A673 (cell line): ENCODE data around the gene CSRP3. TPM values are rescaled to one million over a fixed set of nuclear protein-coding genes. Genes with fewer than 3 reads are reported as not detected.

Source experiments
- BruUV-seq: library from RNA; stranded (reverse); fragments of 400-500 nt; replicated peaks from 2 replicates; lab custom pipeline; 2021; lab: Mats Ljungman, UMichigan
- CTCF ChIA-PET: fragments of 300-600 bp; sonication (Branson Sonifier 250); formaldehyde crosslinking; loops from one replicate; lab custom pipeline; 2022; ENCODE audit warnings: antibody characterized with exemption; lab: Charles Lee
- POLR2A ChIA-PET: fragments of 300-600 bp; sonication (Branson Sonifier 250); formaldehyde crosslinking; loops from one replicate; lab custom pipeline; 2022; ENCODE audit warnings: antibody characterized with exemption; ENCODE audit not compliant: low non-redundant PET; lab: Charles Lee
- DNase-seq: peaks from one replicate; pipeline ENCODE4 v3.0.0-alpha.2; 2015; ENCODE audit warnings: low spot score
- H3K27ac ChIP-seq: fragments of 200-600 bp; sonication (generic); 2 replicates; pipeline ENCODE4 v1.5.1; 2016; ENCODE audit warnings: mixed run types, low read depth, mild to moderate bottlenecking, mixed read lengths, antibody characterized with exemption, low read length; ENCODE audit not compliant: poor library complexity, severe bottlenecking
- H3K27me3 ChIP-seq: fragments of 200-600 bp; sonication (generic); replicated peaks from 2 replicates; pipeline ENCODE4 v1.6.1; 2017; ENCODE audit warnings: mixed run types, low read depth, mild to moderate bottlenecking, mixed read lengths, antibody characterized with exemption, low read length; ENCODE audit not compliant: insufficient read depth, poor library complexity
- H3K36me3 ChIP-seq: fragments of 200-600 bp; sonication (generic); 2 replicates; pipeline ENCODE4 v1.6.1; 2016; ENCODE audit warnings: mixed run types, mild to moderate bottlenecking, mixed read lengths, antibody characterized with exemption, low read length; ENCODE audit not compliant: insufficient read depth, poor library complexity, severe bottlenecking
- H3K4me1 ChIP-seq: fragments of 200-600 bp; sonication (generic); 2 replicates; pipeline ENCODE4 v1.6.1; 2017; ENCODE audit warnings: mixed run types, mild to moderate bottlenecking, mixed read lengths, antibody characterized with exemption, low read length; ENCODE audit not compliant: insufficient read depth, poor library complexity, severe bottlenecking
- H3K4me3 ChIP-seq: fragments of 200-600 bp; sonication (generic); 2 replicates; pipeline ENCODE4 v1.5.1; 2016; ENCODE audit warnings: low read depth, mixed run types, mild to moderate bottlenecking, mixed read lengths, low read length; ENCODE audit not compliant: poor library complexity, severe bottlenecking
- H3K9me3 ChIP-seq: fragments of 200-600 bp; sonication (generic); 2 replicates; pipeline ENCODE4 v1.6.1; 2016; ENCODE audit warnings: mixed run types, low read depth, mild to moderate bottlenecking, mixed read lengths, antibody characterized with exemption, low read length; ENCODE audit not compliant: poor library complexity, severe bottlenecking
- EZH2 ChIP-seq: fragments of 200-600 bp; sonication (generic); IDR thresholded peaks from 2 replicates; pipeline ENCODE4 v1.6.1; 2017; ENCODE audit warnings: borderline replicate concordance, low read depth, mild to moderate bottlenecking, mixed read lengths, antibody characterized with exemption, low read length; ENCODE audit not compliant: poor library complexity, severe bottlenecking
- intact Hi-C: fragments of 100-400 bp; cut with micrococcal nuclease; formaldehyde crosslinking; loops from one replicate; pipeline ENCODE4 v1.10.0; 2022; ENCODE audit not compliant: unreplicated experiment
- total RNA-seq: library from RNA; stranded (reverse); gene quantifications from 2 replicates; pipeline ENCODE4 v1.2.3, GENCODE V29; 2021
- TF ChIP-seq, protein P1 (sequence below): fragments of 300-800, 200-600 bp; sonication (generic); conservative IDR thresholded peaks from 2 replicates; pipeline ENCODE4 v1.5.1; 2017; ENCODE audit warnings: low read depth, mild to moderate bottlenecking, antibody characterized with exemption, low read length, moderate library complexity, mixed read lengths

CSRP3 gene
- total RNA-seq, 1 experiment from 2014 or later: not detected

GRCh38 chr11:19164230-19164855, 37.4 kb downstream of the CSRP3 start:
- H3K9me3 ChIP-seq: no peaks in the 10 kb centered on the region
- H3K27ac ChIP-seq: no peak overlapping the region
- H3K4me3 ChIP-seq: no peak overlapping the region
- TF ChIP-seq EZH2: no peak
- TF ChIP-seq, protein P1, sequence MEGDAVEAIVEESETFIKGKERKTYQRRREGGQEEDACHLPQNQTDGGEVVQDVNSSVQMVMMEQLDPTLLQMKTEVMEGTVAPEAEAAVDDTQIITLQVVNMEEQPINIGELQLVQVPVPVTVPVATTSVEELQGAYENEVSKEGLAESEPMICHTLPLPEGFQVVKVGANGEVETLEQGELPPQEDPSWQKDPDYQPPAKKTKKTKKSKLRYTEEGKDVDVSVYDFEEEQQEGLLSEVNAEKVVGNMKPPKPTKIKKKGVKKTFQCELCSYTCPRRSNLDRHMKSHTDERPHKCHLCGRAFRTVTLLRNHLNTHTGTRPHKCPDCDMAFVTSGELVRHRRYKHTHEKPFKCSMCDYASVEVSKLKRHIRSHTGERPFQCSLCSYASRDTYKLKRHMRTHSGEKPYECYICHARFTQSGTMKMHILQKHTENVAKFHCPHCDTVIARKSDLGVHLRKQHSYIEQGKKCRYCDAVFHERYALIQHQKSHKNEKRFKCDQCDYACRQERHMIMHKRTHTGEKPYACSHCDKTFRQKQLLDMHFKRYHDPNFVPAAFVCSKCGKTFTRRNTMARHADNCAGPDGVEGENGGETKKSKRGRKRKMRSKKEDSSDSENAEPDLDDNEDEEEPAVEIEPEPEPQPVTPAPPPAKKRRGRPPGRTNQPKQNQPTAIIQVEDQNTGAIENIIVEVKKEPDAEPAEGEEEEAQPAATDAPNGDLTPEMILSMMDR: no peak
- no peak for DNase-seq
- no peaks in the 10 kb centered on the region for H3K27me3 ChIP-seq
- H3K36me3 ChIP-seq: no peaks in the 10 kb centered on the region
- ChIA-PET CTCF (no interaction called here), POLR2A (interaction anchor here (0.6 kb wide), 1 partner anchor 172 kb away, joined by 3 read pairs; no protein-coding TSS in a partner anchor)
- no peaks in the 10 kb centered on the region for H3K4me1 ChIP-seq
- BruUV-seq: no TSS peak
- intact Hi-C loops: no loop called here

- Histone ChIP-seq H3K36me3 (no peaks in the 10 kb centered on the region), H3K9me3 (no peaks in the 10 kb centered on the region), H3K27me3 (no peaks in the 10 kb centered on the region), H3K27ac (no peak overlapping the region), H3K4me3 (no peak overlapping the region), H3K4me1 (no peaks in the 10 kb centered on the region)
- POLR2A ChIA-PET: interaction anchor here (0.6 kb wide), 1 partner anchor 172 kb away, joined by 3 read pairs; no protein-coding TSS in a partner anchor
- intact Hi-C loops: no loop called here
- no TSS peak for BruUV-seq
- CTCF ChIA-PET: no interaction called here
- DNase-seq: no peak
- TF ChIP-seq EZH2: no peak
- TF ChIP-seq, protein P1: no peak
These were observed 38.2 kb downstream of the CSRP3 start for GRCh38 chr11:19163617-19164016.

DNA sequence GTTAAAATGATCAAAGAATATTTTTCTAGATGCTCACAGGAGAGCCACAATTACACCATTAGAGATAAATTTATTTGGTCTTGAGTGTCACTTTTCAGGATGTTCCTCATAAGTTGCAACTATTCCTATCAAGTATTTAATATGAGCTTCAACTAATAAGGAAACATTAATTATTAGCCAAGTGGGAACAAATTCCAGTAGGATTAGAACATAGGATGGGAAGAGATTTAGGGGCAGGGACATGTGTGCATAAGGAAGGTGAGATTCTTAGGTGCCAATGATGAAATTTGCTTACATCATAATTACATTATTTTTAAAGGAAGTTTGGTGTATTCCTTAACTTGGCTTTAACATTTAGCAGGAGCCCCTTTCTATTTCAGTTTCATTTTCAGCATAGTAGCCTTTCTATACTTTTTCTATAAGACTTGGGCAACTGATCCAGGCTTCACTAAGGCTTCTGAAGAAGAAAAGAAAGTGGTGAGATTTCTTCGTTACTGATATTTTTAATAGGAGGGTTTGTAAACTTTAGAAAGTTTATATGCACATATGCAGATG, 38.8 kb downstream of the CSRP3 start:
- CTCF ChIA-PET: no interaction called here
- Histone ChIP-seq H3K4me3 (no peak overlapping the region), H3K27me3 (no peaks in the 10 kb centered on the region), H3K9me3 (no peaks in the 10 kb centered on the region), H3K36me3 (no peaks in the 10 kb centered on the region), H3K27ac (no peak overlapping the region), H3K4me1 (no peaks in the 10 kb centered on the region)
- intact Hi-C loops: no loop called here
- TF ChIP-seq, protein P1: no peak
- TF ChIP-seq EZH2: no peak
- no peak for DNase-seq
- POLR2A ChIA-PET: no interaction called here
- no TSS peak for BruUV-seq
